Keratinocyte (primary cell): ENCODE data around the gene KCNK5. TPM values are rescaled to one million over a fixed set of nuclear protein-coding genes. Genes with fewer than 3 reads are reported as not detected.

Experiments used
- DNase-seq: peaks from one replicate; pipeline ENCODE4 v3.0.0-alpha.2; 2011; ENCODE audit warnings: low read depth, missing footprints, low spot score
- FAIRE-seq: peaks from 2 replicates; lab custom pipeline; 2011; peaks lifted over from hg19 to GRCh38; lab: Jason Lieb, UNC
- H2AFZ ChIP-seq: 2 replicates; pipeline ENCODE4 v1.6.0; 2012; ENCODE audit warnings: low read length, control low read depth, inconsistent platforms; ENCODE audit not compliant: control insufficient read depth
- H3K27ac ChIP-seq: 2 replicates; pipeline ENCODE4 v1.5.1; 2011; ENCODE audit warnings: low read length; ENCODE audit not compliant: control insufficient read depth, insufficient read depth
- H3K27me3 ChIP-seq: 3 replicates; pipeline ENCODE4 v1.6.0; 2011; ENCODE audit warnings: low read length; ENCODE audit not compliant: control insufficient read depth, insufficient read depth; ENCODE audit errors: extremely low read depth
- H3K36me3 ChIP-seq, 2 experiments: 2 replicates in 1 of 2; 3 replicates in 1 of 2; pipeline ENCODE4 v1.5.1; 2011; ENCODE audit warnings: low read length in 2 of 2, mild to moderate bottlenecking in 1 of 2; ENCODE audit not compliant: control insufficient read depth in 2 of 2, insufficient read depth in 2 of 2; ENCODE audit errors: extremely low read depth in 1 of 2
- H3K4me1 ChIP-seq: 3 replicates; pipeline ENCODE4 v1.5.1; 2011; ENCODE audit warnings: low read length; ENCODE audit not compliant: control insufficient read depth, insufficient read depth; ENCODE audit errors: extremely low read depth
- H3K4me2 ChIP-seq: 3 replicates; pipeline ENCODE4 v1.6.0; 2011; ENCODE audit warnings: low read depth, low read length; ENCODE audit not compliant: control insufficient read depth, insufficient read depth; ENCODE audit errors: extremely low read depth
- H3K4me3 ChIP-seq, 3 experiments: fragments of 200-600 bp in 1 of 3; sonication (generic) in 1 of 3; 2 replicates in 2 of 3; 3 replicates in 1 of 3; pipeline ENCODE4 v1.5.1; 2011 to 2016; ENCODE audit warnings: low read length in 3 of 3, mild to moderate bottlenecking in 3 of 3, control low read depth in 2 of 3, inconsistent platforms in 1 of 3, low read depth in 1 of 3, mixed read lengths in 1 of 3, mixed run types in 1 of 3, moderate library complexity in 1 of 3; ENCODE audit not compliant: control insufficient read depth in 2 of 3, insufficient read depth in 2 of 3; ENCODE audit errors: extremely low read depth in 1 of 3
- H3K79me2 ChIP-seq: 2 replicates; pipeline ENCODE4 v1.6.0; 2012; ENCODE audit warnings: low read length; ENCODE audit not compliant: control insufficient read depth, insufficient read depth
- H3K9ac ChIP-seq: 3 replicates; pipeline ENCODE4 v1.6.0; 2011; ENCODE audit warnings: low read length; ENCODE audit not compliant: control insufficient read depth, insufficient read depth; ENCODE audit errors: extremely low read depth
- H3K9me1 ChIP-seq: 3 replicates; pipeline ENCODE4 v1.6.0; 2011; ENCODE audit warnings: low read length; ENCODE audit not compliant: control insufficient read depth, insufficient read depth; ENCODE audit errors: extremely low read depth
- H3K9me3 ChIP-seq: 2 replicates; pipeline ENCODE4 v1.5.1; 2012; ENCODE audit warnings: low read depth, low read length; ENCODE audit not compliant: control insufficient read depth
- H4K20me1 ChIP-seq: 3 replicates; pipeline ENCODE4 v1.6.0; 2011; ENCODE audit warnings: low read length; ENCODE audit not compliant: control insufficient read depth, insufficient read depth; ENCODE audit errors: extremely low read depth
- EZH2 ChIP-seq: IDR thresholded peaks from one replicate; pipeline ENCODE4 v1.6.1; 2012; ENCODE audit warnings: inconsistent platforms, mild to moderate bottlenecking, low read length, moderate library complexity
- dilution Hi-C: fragments of 300-500 bp; cut with MboI; formaldehyde crosslinking; loops from one replicate; pipeline ENCODE4 v1.7.0; 2020; ENCODE audit warnings: low sequenced_read_pairs; ENCODE audit not compliant: extremely low pct_ligation_motif_present
- polyA plus RNA-seq, 5 experiments: library from polyadenylated mRNA; depleted of rRNA in 3 of 5; stranded (reverse) in 3 of 5; stranded (forward) in 1 of 5; unstranded in 1 of 5; fragments of >200 nt; gene quantifications; 1 replicate in 1 of 5; 2 replicates in 3 of 5; 3 replicates in 1 of 5; pipeline versions ENCODE4 v1.2.1 to v1.2.3, GENCODE V29; 2011 to 2012; ENCODE audit warnings: missing spikeins in 2 of 5, low read depth in 1 of 5, low replicate concordance in 1 of 5
- TF ChIP-seq, protein P1 (sequence below), 3 experiments: IDR thresholded peaks in 1 of 3; conservative IDR thresholded peaks in 1 of 3; optimal IDR thresholded peaks in 1 of 3; 2 replicates in 2 of 3; 3 replicates in 1 of 3; pipeline versions ENCODE3 to v1.5.1; 2011; ENCODE audit warnings: low read length in 3 of 3, mild to moderate bottlenecking in 3 of 3, moderate library complexity in 2 of 3, control low read depth in 1 of 3, inconsistent platforms in 1 of 3; ENCODE audit not compliant: insufficient read depth in 2 of 3; ENCODE audit errors: extremely low read depth in 1 of 3

The KCNK5 gene
- polyA plus RNA-seq, 1 donor (not counting 4 experiments of a cell fraction or from before 2014, with no cell fraction given): not detected

DNA sequence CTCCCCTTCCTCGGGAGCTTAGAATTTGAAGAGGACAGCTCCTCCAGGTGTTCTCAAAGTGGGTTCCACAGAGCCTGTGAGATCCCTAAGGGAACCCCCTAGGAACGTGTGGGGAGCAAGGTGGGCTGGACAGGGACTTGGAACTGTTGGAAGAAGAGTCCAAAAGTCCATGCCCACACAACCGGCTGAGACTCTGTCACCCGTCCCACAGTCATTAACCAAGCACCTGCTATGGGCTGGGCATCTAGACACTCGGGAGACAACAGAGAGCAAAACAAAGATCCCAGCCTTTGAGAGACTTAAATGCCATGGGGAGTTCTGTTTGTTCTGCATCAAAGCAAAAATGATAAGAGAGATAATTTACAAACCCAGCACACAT lies 62.4 kb downstream of the KCNK5 start:
- no peak for DNase-seq
- no peaks in the 10 kb centered on the region for H3K79me2 ChIP-seq
- no peak for TF ChIP-seq EZH2
- TF ChIP-seq, protein P1, sequence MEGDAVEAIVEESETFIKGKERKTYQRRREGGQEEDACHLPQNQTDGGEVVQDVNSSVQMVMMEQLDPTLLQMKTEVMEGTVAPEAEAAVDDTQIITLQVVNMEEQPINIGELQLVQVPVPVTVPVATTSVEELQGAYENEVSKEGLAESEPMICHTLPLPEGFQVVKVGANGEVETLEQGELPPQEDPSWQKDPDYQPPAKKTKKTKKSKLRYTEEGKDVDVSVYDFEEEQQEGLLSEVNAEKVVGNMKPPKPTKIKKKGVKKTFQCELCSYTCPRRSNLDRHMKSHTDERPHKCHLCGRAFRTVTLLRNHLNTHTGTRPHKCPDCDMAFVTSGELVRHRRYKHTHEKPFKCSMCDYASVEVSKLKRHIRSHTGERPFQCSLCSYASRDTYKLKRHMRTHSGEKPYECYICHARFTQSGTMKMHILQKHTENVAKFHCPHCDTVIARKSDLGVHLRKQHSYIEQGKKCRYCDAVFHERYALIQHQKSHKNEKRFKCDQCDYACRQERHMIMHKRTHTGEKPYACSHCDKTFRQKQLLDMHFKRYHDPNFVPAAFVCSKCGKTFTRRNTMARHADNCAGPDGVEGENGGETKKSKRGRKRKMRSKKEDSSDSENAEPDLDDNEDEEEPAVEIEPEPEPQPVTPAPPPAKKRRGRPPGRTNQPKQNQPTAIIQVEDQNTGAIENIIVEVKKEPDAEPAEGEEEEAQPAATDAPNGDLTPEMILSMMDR (optimal IDR thresholded peaks at IDR 0.05 in 1 of 3, IDR thresholded peaks at IDR 0.05 in 1 of 3, conservative IDR thresholded peaks at IDR 0.05 in 1 of 3; ENCODE audit: extremely low read depth in 1 of 3, insufficient read depth in 2 of 3, low read length in 3 of 3): no peak
- no peak overlapping the region for H3K27ac ChIP-seq
- H3K4me1 ChIP-seq: no peaks in the 10 kb centered on the region
- no peak overlapping the region for H2AFZ ChIP-seq
- H3K4me3 ChIP-seq: no peak overlapping the region
- H3K36me3 ChIP-seq: no peaks in the 10 kb centered on the region
- dilution Hi-C loops: no loop called here
- H3K9me1 ChIP-seq: no peaks in the 10 kb centered on the region
- FAIRE-seq: no peak
- H3K9ac ChIP-seq: no peak overlapping the region
- H3K9me3 ChIP-seq: no peaks in the 10 kb centered on the region
- H3K4me2 ChIP-seq: no peak overlapping the region
- H4K20me1 ChIP-seq: no peaks in the 10 kb centered on the region
- peaks cover 4% of the 10 kb centered on the region for H3K27me3 ChIP-seq

DNA sequence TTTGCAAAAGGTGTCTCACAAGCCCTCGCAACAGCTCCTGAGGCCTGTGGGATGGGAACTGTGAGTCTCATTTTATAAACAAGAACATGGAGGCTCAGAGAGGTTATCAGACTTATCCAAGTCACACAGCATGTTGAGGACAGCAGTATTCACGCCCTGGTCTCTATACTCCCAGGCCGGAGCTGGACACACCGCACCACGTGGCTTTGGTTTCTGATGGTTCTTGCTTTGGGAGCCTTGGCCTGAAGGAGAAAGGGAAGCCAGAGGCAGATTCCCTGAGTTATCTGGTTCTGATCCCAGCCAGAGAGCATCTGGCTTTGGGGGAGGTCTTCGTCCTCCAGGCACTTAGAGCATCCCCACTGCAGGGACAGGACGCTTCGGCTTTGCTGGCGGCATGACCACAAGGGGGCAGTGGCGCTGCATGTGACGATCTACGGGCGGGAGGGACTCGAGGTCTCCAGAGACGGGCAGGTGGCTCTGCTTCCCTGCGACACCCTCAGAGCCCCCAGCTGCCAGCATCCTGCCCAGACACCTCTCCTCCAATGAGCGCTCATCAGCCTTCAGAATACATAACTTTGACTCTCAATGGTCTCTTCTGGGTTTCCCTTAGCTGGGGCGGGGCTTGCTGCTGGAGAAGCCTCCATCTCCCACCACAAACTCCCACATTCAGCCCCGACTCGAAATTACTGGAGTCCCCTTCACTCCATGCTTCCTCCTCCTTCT lies 62.9 kb downstream of the KCNK5 start:
- DNase-seq: peak; percentile 13
- dilution Hi-C loops: no loop called here
- H3K4me1 ChIP-seq: no peaks in the 10 kb centered on the region

More for the DNA sequence above, 62.9 kb downstream of the KCNK5 start:
- no peaks in the 10 kb centered on the region for H3K79me2 ChIP-seq
- TF ChIP-seq EZH2: no peak
- TF ChIP-seq, protein P1 (optimal IDR thresholded peaks at IDR 0.05 in 1 of 3, IDR thresholded peaks at IDR 0.05 in 1 of 3, conservative IDR thresholded peaks at IDR 0.05 in 1 of 3; ENCODE audit: extremely low read depth in 1 of 3, insufficient read depth in 2 of 3, low read length in 3 of 3): peak; percentile 75 to 98 (median 98)
- no peaks in the 10 kb centered on the region for H3K9me3 ChIP-seq
- no peaks in the 10 kb centered on the region for H3K36me3 ChIP-seq
- H3K4me2 ChIP-seq: no peak overlapping the region
- no peak overlapping the region for H3K27ac ChIP-seq
- H3K4me3 ChIP-seq: no peak overlapping the region
- no peak for FAIRE-seq
- H3K9ac ChIP-seq: no peak overlapping the region
- H3K27me3 ChIP-seq: peaks cover 4% of the 10 kb centered on the region
- H3K9me1 ChIP-seq: no peaks in the 10 kb centered on the region
- no peaks in the 10 kb centered on the region for H4K20me1 ChIP-seq
- H2AFZ ChIP-seq: no peak overlapping the region
